Heart right ventricle (tissue), 16 donors: ENCODE measurements around the gene GTF2F2. TPM values are rescaled to one million over a fixed set of nuclear protein-coding genes. Genes with fewer than 3 reads are reported as not detected.

ENCODE experiments used
- ATAC-seq, 8 donors: fragments of 200-7000 bp; cut with Tn5 transposase; one replicate each; pipeline ENCODE4 v1.9.1; 2020; ENCODE audit warnings: mild to moderate bottlenecking in 8 of 8, moderate library complexity in 8 of 8, moderate number of reproducible peaks in 1 of 8
- DNase-seq, 2 donors: peaks; one replicate each; pipeline ENCODE4 v3.0.0-alpha.2; 2020
- H3K27ac ChIP-seq, 10 donors: fragments of 200-600 bp; sonication (generic) in 2 of 10; one replicate each; pipeline versions ENCODE4 v1.5.0 to v1.8.0; 2020 to 2022; ENCODE audit warnings: mild to moderate bottlenecking in 3 of 10
- H3K27me3 ChIP-seq, 7 donors: fragments of 200-600 bp; one replicate each; pipeline ENCODE4 v1.8.0; 2021 to 2022; ENCODE audit warnings: mild to moderate bottlenecking in 2 of 7
- H3K36me3 ChIP-seq, 9 donors: fragments of 200-600 bp; sonication (generic) in 1 of 9; one replicate each; pipeline versions ENCODE4 v1.5.0 to v1.8.0; 2020 to 2022; ENCODE audit warnings: mild to moderate bottlenecking in 2 of 9
- H3K4me1 ChIP-seq, 9 donors: fragments of 200-600 bp; sonication (generic) in 1 of 9; one replicate each; pipeline versions ENCODE4 v1.5.0 to v1.8.0; 2020 to 2022; ENCODE audit warnings: mild to moderate bottlenecking in 4 of 9
- H3K4me3 ChIP-seq, 10 donors: fragments of 200-600 bp; sonication (generic) in 2 of 10; one replicate each; pipeline versions ENCODE4 v1.5.0 to v1.8.0; 2020 to 2022; ENCODE audit warnings: mild to moderate bottlenecking in 7 of 10, moderate library complexity in 2 of 10
- H3K9me3 ChIP-seq, 11 donors: fragments of 200-600 bp in 10 of 11; sonication (generic) in 2 of 11; one replicate each; pipeline versions ENCODE4 v1.5.0 to v1.8.0; 2013 to 2022; ENCODE audit warnings: mild to moderate bottlenecking in 2 of 11, control low read depth in 1 of 11, moderate library complexity in 1 of 11
- WGBS, 2 donors: extraction: QIAGEN DNeasy Blood & Tissue Kit; methylation state at CpG; one replicate each; pipeline ENCODE4 v1.1.7; 2013; ENCODE audit warnings: inconsistent platforms in 1 of 2; 5-methylcytosine and 5-hydroxymethylcytosine counted together
- intact Hi-C, 10 donors: fragments of 100-400 bp; cut with DNase I; formaldehyde crosslinking; loops; one replicate each; pipeline versions ENCODE4 v1.11.1 to v1.14.2; 2022
- polyA plus RNA-seq, 2 donors: library from polyadenylated mRNA; stranded (reverse); fragments of 200-250 nt; gene quantifications; one replicate each; pipeline ENCODE4 v1.2.3, GENCODE V29; 2013
- total RNA-seq, 10 donors: library from RNA; stranded (reverse); fragmentation: NEBNext Ultra II Directional in 3 of 10; extraction: Animal tissue kit (Norgen Biotek cat#: 25700) in 3 of 10; gene quantifications; one replicate each; pipeline versions ENCODE4 v1.2.1 to v1.2.4, GENCODE V29; 2021 to 2023
- TF ChIP-seq, protein P1 (sequence below), 9 donors: fragments of 200-600 bp; sonication (generic) in 2 of 9; IDR thresholded peaks; one replicate each; pipeline versions ENCODE4 v1.5.0 to v1.8.0; 2021 to 2022; ENCODE audit warnings: antibody characterized with exemption in 9 of 9, mild to moderate bottlenecking in 5 of 9, moderate library complexity in 1 of 9
- donor health status: Arrhythmogenic right ventricular cardiomyopathy.
- donor health status: ischemic (EF 13 %, LVEDD 7.1; RV severe dilation, severe dysfunction).
- donor health status: healthy with polysubstance abuse.
- donor health status: DM: no; HTN: yes; CAD: no.
- donor health status: DM: no; HTN: no; CAD: no.
- donor health status: ischemic (EF 25% LVEDD 6.9; RV normal size, moderate dysfunction).
- donor health status: ischemic (EF 25% LVEDD 5.7; RV mildly dilated, moderate dysfunction).
- donor health status: healthy.
- donor health status: DM: yes; HTN: yes; CAD: no.
- donor health status: Ischemic cardiomyopathy.
- donor health status: ischemic (EF 35%, LVEDD 5.7; RV mildly dilated, moderate dysfunction).
- donor health status: nonischemic (EF 11% LVEDD 7.7; RV severe dilation, severe dysfunction).
- donor health status: DM: yes; HTN: yes; CAD: no.
- donor health status: PGD.
- donor health status: ischemic (EF 29% LVEDD 5.4; RV normal size, mild dysfunction).
- donor health status: nonischemic (EF 23%, LVEDD 6.1; RV moderate dilation, normal function).

The GTF2F2 gene
- total and polyA plus RNA-seq, 12 donors: 15.8 to 24.9 (median 21.5) TPM

DNA sequence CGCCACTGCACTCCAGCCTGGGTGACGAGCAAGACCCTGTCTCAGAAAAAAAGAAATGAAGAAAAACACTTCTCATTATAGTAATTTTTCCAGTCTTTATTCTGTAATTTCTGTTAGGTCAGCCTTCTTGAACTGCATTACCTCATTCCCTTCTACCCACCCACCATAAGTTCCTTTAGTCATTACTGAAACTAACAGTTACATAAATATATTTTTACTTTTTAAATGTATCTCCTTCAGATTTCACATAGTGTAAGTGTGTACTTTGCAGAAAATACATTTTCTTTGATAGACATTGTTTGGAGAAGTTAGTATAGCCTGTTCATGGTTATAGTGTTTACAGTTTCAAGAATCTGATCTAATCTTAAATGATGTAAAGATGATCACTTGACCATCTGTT, 112.3 kb downstream of the GTF2F2 start:
- no peak for DNase-seq
- Histone ChIP-seq H3K27me3 (no peaks in the 10 kb centered on the region), H3K27ac (no peak overlapping the region), H3K4me1 (peaks cover 0 to 20% (median 4%) of the 10 kb centered on the region in 9 donors), H3K9me3 (no peaks in the 10 kb centered on the region), H3K36me3 (no peaks in the 10 kb centered on the region), H3K4me3 (no peak overlapping the region)
- intact Hi-C loops: no loop called here
- ATAC-seq: no peak
- WGBS, 2 donors: 95 to 98% methylated on average over 2 of the region's 2 CpGs
- TF ChIP-seq, protein P1, sequence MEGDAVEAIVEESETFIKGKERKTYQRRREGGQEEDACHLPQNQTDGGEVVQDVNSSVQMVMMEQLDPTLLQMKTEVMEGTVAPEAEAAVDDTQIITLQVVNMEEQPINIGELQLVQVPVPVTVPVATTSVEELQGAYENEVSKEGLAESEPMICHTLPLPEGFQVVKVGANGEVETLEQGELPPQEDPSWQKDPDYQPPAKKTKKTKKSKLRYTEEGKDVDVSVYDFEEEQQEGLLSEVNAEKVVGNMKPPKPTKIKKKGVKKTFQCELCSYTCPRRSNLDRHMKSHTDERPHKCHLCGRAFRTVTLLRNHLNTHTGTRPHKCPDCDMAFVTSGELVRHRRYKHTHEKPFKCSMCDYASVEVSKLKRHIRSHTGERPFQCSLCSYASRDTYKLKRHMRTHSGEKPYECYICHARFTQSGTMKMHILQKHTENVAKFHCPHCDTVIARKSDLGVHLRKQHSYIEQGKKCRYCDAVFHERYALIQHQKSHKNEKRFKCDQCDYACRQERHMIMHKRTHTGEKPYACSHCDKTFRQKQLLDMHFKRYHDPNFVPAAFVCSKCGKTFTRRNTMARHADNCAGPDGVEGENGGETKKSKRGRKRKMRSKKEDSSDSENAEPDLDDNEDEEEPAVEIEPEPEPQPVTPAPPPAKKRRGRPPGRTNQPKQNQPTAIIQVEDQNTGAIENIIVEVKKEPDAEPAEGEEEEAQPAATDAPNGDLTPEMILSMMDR (IDR thresholded peaks at IDR 0.05): no peak

DNA sequence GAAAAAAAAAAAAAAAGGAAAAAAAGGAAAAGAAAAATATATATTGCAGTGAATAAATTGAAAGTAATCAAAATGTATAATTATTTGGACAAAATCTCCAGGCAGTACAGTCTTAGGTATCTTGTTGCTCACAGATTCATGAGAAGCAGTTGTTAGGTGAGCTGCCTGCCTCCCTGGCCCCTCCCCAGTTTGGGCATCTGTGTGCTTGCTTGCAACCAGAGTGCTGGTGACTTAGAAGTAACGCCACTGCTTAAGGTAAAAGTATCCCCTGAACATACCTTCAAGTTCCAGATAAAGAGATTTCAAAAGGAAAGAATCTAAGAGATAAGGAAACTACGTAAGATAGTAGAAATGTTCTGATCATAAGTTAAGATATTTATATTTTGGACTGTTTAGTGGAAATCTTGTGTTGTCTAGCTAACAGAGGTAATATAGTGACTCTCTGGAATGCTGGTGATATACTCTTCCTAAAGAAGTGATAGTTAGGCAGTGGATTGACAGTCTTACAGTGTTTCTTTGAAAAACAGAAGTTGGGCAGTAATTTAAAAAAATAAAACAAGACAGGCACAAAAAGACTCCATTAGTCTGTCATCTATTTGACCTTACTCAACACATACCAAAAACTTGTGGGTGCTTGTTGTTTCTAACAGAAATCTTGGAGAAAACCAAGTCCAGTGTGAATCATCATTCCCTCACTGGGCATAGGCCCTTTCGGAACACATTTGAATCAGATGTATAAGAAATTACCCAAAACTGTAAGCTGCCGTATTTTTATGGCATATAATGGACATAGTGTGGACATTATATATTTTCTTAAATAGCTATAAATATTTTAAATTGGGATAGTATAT, 118.9 kb downstream of the GTF2F2 start:
- no peak for DNase-seq
- H3K27ac ChIP-seq: no peak overlapping the region
- H3K9me3 ChIP-seq: no peaks in the 10 kb centered on the region
- ATAC-seq: no peak
- WGBS, 2 donors: 95 to 96% methylated on average over 4 of the region's 4 CpGs
- TF ChIP-seq, protein P1 (IDR thresholded peaks at IDR 0.05): no peak
- no peaks in the 10 kb centered on the region for H3K36me3 ChIP-seq
- intact Hi-C loops: no loop called here
- H3K4me3 ChIP-seq: no peak overlapping the region
- H3K27me3 ChIP-seq: no peaks in the 10 kb centered on the region
- peaks cover 0 to 37% (median 14%) of the 10 kb centered on the region in 9 donors for H3K4me1 ChIP-seq

DNA sequence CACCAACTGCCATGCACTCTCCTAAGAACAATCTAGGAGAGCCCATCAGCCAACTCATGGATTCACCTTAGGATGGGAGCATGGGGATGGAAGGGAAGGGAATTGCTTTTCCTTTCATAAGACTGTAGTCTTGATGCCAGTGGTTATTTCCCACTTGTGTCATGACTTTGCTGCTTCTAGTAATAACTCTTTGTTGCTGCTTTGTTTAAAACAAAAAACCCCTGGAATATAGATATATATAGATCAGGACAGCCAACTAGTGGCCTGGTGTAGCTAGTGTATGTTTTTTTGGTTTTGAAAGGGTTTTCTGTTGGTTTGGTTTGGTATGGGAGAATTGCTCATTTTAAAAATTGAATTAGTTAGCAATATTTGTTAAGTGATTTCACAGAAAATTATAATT, 119.8 kb downstream of the GTF2F2 start:
- H3K4me3 ChIP-seq: no peak overlapping the region
- DNase-seq (no peak), ATAC-seq (no peak)
- peaks cover 0 to 37% (median 14%) of the 10 kb centered on the region in 9 donors for H3K4me1 ChIP-seq
- no peaks in the 10 kb centered on the region for H3K27me3 ChIP-seq
- TF ChIP-seq, protein P1 (IDR thresholded peaks at IDR 0.05): no peak
- no peak overlapping the region for H3K27ac ChIP-seq
- intact Hi-C loops: no loop called here
- H3K36me3 ChIP-seq: no peaks in the 10 kb centered on the region
- no peaks in the 10 kb centered on the region for H3K9me3 ChIP-seq

DNA sequence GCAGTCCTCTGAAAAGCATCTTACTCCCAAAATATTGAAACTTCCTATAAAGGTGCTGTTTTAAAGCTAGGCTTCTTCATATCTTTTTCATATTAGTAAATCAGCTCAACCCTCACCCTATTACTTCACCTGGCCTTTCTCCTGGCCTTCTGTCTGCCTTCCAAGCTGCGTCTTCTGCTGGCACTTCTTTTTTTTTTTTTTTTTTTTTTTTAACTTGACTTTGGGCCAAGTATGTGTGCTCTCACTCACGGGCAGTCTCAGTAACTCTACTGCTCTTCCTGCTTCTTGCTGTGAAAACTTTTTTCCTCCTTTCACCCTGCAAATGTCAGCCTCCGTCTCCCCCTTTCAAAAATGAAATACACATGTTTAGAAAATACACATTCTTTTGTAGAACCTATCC, 121.8 kb downstream of the GTF2F2 start:
- 4 to 7% methylated on average over 3 of the region's 3 CpGs for WGBS, 2 donors
- DNase-seq: no peak
- TF ChIP-seq, protein P1 (IDR thresholded peaks at IDR 0.05): no peak
- intact Hi-C loops: no loop called here
- Histone ChIP-seq H3K27ac (peak overlapping the region in 1 of 10 donors; percentile 21), H3K27me3 (no peaks in the 10 kb centered on the region), H3K4me3 (no peak overlapping the region), H3K9me3 (no peaks in the 10 kb centered on the region), H3K36me3 (no peaks in the 10 kb centered on the region), H3K4me1 (peaks cover 0 to 22% (median 14%) of the 10 kb centered on the region in 9 donors)
- ATAC-seq: peak in 7 of 8 donors; percentile 47 to 76 (median 67)
